Spleen (tissue), 7 donors: ENCODE data around the gene USP30.

Experiments
- POLR2AphosphoS5 ChIP-seq, 3 donors: sonication (generic); formaldehyde crosslinking; IDR thresholded peaks; one replicate each; pipeline ENCODE4 v1.5.1; 2017; ENCODE audit warnings: antibody characterized with exemption in 3 of 3
- TF ChIP-seq, protein P1 (sequence below), 11 experiments: fragments of 200-600 bp in 7 of 11; fragments of 450-650 bp in 4 of 11; sonication (generic) in 4 of 11; IDR thresholded peaks in 8 of 11; conservative IDR thresholded peaks in 3 of 11; 1 replicate in 7 of 11; 2 replicates in 4 of 11; pipeline versions ENCODE4 v1.4.0 to v1.8.0; 2016 to 2021; ENCODE audit warnings: antibody characterized with exemption in 11 of 11, inconsistent platforms in 4 of 11, mild to moderate bottlenecking in 1 of 11
- donor health status: DM: no; HTN: no; CAD: no; lungs with moderate emphysema.
- donor health status: DM: no; HTN: no; CAD: no.
- donor health status: DM: no; HTN: no; CAD: no.

DNA sequence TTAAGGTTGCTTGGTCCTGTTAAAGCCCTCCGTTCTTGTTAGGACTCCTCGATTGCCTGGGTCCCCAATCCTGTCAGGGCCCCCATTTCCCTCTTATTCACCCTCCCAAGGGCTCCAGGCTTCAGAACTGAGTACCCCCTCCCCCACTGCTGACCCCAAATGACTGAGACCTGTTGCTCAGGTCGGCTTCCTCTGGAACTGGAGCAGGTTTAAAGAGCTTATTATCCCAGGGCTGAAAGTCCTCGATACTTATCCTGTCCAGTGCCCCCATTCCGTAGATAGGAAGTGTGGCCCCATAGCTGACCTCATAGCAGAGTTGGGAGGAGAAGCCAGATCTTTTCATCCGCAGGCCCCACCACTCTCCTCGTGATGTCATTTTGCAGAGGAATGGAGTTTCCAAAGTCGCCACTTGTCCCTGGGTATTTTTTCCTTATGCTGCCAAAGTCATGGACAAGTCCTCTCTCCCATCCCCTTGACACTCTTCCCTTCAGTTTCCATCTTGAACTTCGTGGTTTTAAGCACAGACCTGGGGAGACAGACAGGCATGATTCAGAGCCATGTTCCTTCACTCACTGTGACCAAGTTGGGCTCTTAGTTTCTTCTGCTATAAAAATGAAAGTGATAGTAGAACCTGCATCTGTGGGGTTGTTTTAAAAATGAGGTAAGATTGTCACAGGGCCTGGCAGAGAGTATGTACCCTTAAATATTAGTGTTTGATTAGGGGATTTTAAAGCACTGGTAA lies 1.2 kb downstream of the USP30 start:
- TF ChIP-seq POLR2AphosphoS5 (IDR thresholded peaks at IDR 0.05): no peak
- TF ChIP-seq, protein P1, sequence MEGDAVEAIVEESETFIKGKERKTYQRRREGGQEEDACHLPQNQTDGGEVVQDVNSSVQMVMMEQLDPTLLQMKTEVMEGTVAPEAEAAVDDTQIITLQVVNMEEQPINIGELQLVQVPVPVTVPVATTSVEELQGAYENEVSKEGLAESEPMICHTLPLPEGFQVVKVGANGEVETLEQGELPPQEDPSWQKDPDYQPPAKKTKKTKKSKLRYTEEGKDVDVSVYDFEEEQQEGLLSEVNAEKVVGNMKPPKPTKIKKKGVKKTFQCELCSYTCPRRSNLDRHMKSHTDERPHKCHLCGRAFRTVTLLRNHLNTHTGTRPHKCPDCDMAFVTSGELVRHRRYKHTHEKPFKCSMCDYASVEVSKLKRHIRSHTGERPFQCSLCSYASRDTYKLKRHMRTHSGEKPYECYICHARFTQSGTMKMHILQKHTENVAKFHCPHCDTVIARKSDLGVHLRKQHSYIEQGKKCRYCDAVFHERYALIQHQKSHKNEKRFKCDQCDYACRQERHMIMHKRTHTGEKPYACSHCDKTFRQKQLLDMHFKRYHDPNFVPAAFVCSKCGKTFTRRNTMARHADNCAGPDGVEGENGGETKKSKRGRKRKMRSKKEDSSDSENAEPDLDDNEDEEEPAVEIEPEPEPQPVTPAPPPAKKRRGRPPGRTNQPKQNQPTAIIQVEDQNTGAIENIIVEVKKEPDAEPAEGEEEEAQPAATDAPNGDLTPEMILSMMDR (IDR thresholded peaks at IDR 0.05 in 8 of 11, conservative IDR thresholded peaks at IDR 0.05 in 3 of 11): no peak
